ENCODE measurements around the gene YTHDF2. TPM values are rescaled to one million over a fixed set of nuclear protein-coding genes. Genes with fewer than 3 reads are reported as not detected.
A peak's percentile ranks its signal among the peaks of the same experiment; 100 is the strongest.

Gene YTHDF2
- polyA plus RNA-seq, 1 experiment, result 85.1 TPM

DNA sequence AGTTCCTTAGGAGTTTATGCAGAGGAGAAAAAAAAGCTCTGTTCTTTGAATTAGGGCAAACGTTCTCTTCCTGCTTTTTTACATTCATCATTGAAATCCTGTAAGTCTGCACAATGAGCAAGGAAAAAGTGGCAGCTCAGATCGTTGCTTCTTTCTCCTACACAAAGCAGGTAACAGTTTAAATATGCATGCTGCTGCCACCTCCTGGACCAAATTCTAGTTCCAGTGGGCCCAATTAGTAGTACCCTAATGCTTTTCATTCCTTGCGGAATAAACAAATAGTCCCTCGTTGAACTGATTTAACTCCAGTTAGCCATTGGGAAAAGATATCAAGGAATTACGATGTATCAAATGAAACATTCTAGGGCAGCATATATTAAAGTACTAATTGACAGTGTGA, 20.1 kb downstream of the YTHDF2 start:
- CTCF ChIA-PET, result interaction anchor here (0.9 to 3.4 kb wide), 3 partner anchors 20 to 125 kb away, joined by 3 to 17 read pairs (median 4); partner anchors contain the start of gene YTHDF2
- TF ChIP-seq, protein P1, sequence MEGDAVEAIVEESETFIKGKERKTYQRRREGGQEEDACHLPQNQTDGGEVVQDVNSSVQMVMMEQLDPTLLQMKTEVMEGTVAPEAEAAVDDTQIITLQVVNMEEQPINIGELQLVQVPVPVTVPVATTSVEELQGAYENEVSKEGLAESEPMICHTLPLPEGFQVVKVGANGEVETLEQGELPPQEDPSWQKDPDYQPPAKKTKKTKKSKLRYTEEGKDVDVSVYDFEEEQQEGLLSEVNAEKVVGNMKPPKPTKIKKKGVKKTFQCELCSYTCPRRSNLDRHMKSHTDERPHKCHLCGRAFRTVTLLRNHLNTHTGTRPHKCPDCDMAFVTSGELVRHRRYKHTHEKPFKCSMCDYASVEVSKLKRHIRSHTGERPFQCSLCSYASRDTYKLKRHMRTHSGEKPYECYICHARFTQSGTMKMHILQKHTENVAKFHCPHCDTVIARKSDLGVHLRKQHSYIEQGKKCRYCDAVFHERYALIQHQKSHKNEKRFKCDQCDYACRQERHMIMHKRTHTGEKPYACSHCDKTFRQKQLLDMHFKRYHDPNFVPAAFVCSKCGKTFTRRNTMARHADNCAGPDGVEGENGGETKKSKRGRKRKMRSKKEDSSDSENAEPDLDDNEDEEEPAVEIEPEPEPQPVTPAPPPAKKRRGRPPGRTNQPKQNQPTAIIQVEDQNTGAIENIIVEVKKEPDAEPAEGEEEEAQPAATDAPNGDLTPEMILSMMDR (IDR thresholded peaks at IDR 0.05; ENCODE audit: low read depth, low read length), result peak; percentile 13; the same call in 1 of the 2 replicates
- Histone ChIP-seq H3K9me3 (ENCODE audit: control insufficient read depth, insufficient read depth, low read length) (no peaks in the 10 kb centered on the region), H3K4me3 (ENCODE audit: low read depth, low read length) (no peak overlapping the region), H3K27me3 (ENCODE audit: control insufficient read depth, insufficient read depth, low read length) (no peaks in the 10 kb centered on the region), H3K27ac (ENCODE audit: low read depth, low read length) (no peak overlapping the region)
- POLR2A ChIA-PET, result no interaction called here
- DNase-seq (ENCODE audit: low read depth, low spot score), result no peak

DNA sequence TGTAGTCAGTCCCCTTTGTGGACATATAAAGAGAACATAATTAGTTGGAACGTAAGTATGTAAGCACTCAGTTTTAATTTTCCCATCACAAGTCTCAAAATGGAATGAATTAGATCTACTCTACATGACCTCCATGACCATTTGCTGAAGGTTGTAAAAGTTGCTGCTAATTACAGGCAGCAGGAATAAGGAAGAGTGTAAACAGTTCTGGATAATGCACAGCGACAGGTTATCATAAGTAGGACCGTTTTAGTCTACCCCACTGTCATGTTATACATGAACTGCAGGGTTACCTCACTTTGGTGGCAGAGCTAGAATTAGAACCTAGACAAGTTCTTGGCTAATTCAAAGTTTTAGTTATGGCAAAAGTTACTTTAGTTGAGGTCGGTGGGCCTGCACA, 21.7 kb downstream of the YTHDF2 start:
- no peak for DNase-seq (ENCODE audit: low read depth, low spot score)
- Histone ChIP-seq H3K4me3 (ENCODE audit: low read depth, low read length) (no peak overlapping the region), H3K27me3 (ENCODE audit: control insufficient read depth, insufficient read depth, low read length) (no peaks in the 10 kb centered on the region), H3K27ac (ENCODE audit: low read depth, low read length) (no peak overlapping the region), H3K9me3 (ENCODE audit: control insufficient read depth, insufficient read depth, low read length) (no peaks in the 10 kb centered on the region)
- TF ChIP-seq, protein P1 (IDR thresholded peaks at IDR 0.05; ENCODE audit: low read depth, low read length), result no peak
- CTCF ChIA-PET, result interaction anchor here (1.1 kb wide), 1 partner anchor 22 kb away, joined by 3 read pairs; the partner anchor contains the start of gene YTHDF2
- POLR2A ChIA-PET, result no interaction called here

DNA sequence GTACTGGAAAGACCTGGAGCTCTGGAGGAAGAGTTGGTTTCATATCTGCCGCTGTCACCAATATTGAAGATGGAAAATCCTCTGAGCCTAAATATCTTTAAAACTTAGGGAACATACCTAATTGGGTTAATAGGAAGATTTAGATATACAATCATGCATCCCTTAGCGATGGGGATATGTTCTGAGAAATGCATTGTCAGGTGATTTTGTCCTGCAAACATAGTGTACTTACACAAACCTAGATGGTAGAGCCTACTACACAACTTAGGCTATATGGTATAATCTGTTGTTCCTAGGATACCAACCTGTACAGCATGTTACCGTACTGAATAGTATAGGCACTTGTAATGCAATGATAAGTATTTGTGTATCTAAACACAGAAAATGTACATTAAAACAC, 22.5 kb downstream of the YTHDF2 start:
- no peaks in the 10 kb centered on the region for H3K9me3 ChIP-seq (ENCODE audit: control insufficient read depth, insufficient read depth, low read length)
- TF ChIP-seq, protein P1 (IDR thresholded peaks at IDR 0.05; ENCODE audit: low read depth, low read length), result no peak
- DNase-seq (ENCODE audit: low read depth, low spot score), result no peak
- ChIA-PET CTCF (interaction anchor here (1.0 to 1.1 kb wide), 2 partner anchors 22 to 118 kb away, joined by 3 read pairs; partner anchors contain the start of gene YTHDF2), POLR2A (no interaction called here)
- H3K27me3 ChIP-seq (ENCODE audit: control insufficient read depth, insufficient read depth, low read length), result no peaks in the 10 kb centered on the region
- no peak overlapping the region for H3K27ac ChIP-seq (ENCODE audit: low read depth, low read length)
- H3K4me3 ChIP-seq (ENCODE audit: low read depth, low read length), result no peak overlapping the region

DNA sequence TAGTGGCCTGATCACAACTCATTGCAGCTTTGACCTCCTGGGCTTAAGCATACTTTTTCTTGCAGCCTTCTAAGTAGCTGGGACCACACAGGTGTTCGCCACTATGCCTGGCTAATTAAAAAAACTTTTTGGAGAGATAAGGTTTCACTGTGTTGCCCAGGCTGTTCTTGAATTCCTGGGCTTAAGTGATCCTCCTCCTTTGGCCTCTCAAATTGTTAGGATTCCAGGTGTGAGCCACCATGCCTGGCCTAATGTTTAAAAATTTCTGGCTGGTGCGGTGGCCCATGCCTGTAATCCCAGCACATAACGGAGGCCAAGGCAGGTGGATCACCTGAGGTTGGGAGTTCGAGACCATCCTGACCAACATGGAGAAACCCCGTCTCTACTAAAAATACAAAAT, 24.4 kb downstream of the YTHDF2 start:
- DNase-seq (ENCODE audit: low read depth, low spot score), result no peak
- TF ChIP-seq, protein P1 (IDR thresholded peaks at IDR 0.05; ENCODE audit: low read depth, low read length), result no peak
- POLR2A ChIA-PET, result no interaction called here
- Histone ChIP-seq H3K27me3 (ENCODE audit: control insufficient read depth, insufficient read depth, low read length) (no peaks in the 10 kb centered on the region), H3K9me3 (ENCODE audit: control insufficient read depth, insufficient read depth, low read length) (no peaks in the 10 kb centered on the region), H3K4me3 (ENCODE audit: low read depth, low read length) (no peak overlapping the region), H3K27ac (ENCODE audit: low read depth, low read length) (no peak overlapping the region)
- CTCF ChIA-PET, result interaction anchor here (0.6 to 0.7 kb wide), 2 partner anchors 25 to 84 kb away, joined by 5 to 9 read pairs; partner anchors contain the start of gene YTHDF2

DNA sequence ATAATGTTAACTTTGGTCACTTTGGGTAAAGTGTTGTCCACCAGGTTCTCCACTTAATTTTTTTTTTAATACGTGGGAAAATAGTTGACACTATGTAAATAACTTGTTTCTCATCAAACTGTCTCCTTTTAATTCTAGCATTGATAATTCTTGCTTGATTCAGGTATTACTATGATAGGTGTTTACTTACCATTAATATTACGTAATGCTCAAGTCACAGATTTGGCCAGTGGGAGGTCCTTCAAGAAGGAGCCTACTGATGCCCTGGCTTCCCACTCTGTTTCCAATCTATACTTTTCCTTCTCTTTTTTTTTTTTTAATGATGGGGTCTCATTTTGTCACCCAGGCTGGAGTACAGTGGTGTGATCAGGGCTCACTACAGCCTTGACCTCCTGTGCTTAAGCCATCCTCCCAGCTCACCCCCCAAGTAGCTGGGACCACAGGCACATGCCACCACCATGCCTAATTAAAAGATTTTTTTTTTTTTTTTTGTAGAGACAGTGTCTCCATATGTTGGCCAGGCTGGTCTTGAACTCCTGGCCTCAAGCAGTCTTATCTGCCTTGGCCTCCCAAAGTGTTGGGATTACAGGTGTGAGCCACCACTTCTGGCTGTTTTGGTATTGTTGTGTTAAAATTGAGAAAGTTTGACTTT, 29.9 kb downstream of the YTHDF2 start:
- Histone ChIP-seq H3K27me3 (ENCODE audit: control insufficient read depth, insufficient read depth, low read length) (no peaks in the 10 kb centered on the region), H3K27ac (ENCODE audit: low read depth, low read length) (no peak overlapping the region), H3K4me3 (ENCODE audit: low read depth, low read length) (no peak overlapping the region), H3K9me3 (ENCODE audit: control insufficient read depth, insufficient read depth, low read length) (no peaks in the 10 kb centered on the region)
- no peak for DNase-seq (ENCODE audit: low read depth, low spot score)
- TF ChIP-seq, protein P1 (IDR thresholded peaks at IDR 0.05; ENCODE audit: low read depth, low read length), result no peak
- ChIA-PET POLR2A (interaction anchor here (1.0 kb wide), 1 partner anchor 30 kb away, joined by 3 read pairs; the partner anchor contains the start of gene YTHDF2), CTCF (no interaction called here)

Measured in AG04450 (cell line).